IMR-90 (cell line): Measurements from ENCODE around the gene SNX6. TPM values are rescaled to one million over a fixed set of nuclear protein-coding genes. Genes with fewer than 3 reads are reported as not detected.

ENCODE experiments used
- ATAC-seq: fragments of 200-7000 bp; cut with Tn5 transposase; 2 replicates; pipeline ENCODE4 v1.9.1; 2020; ENCODE audit warnings: low read depth, mild to moderate bottlenecking, moderate library complexity
- BruUV-seq: library from RNA; stranded (reverse); fragments of 400-500 nt; replicated peaks from 2 replicates; lab custom pipeline; 2021; lab: Mats Ljungman, UMichigan
- CTCF ChIA-PET: fragments of 300-600 bp; formaldehyde crosslinking; extraction: SDS; loops from one replicate; lab custom pipeline; 2021; ENCODE audit warnings: antibody characterized with exemption; lab: Yijun Ruan, JAX
- POLR2A ChIA-PET: fragments of 300-600 bp; sonication (Branson Sonifier 250); formaldehyde crosslinking; loops from one replicate; lab custom pipeline; 2022; ENCODE audit warnings: antibody characterized with exemption; ENCODE audit not compliant: unreplicated experiment; lab: Charles Lee
- DNase-seq: peaks from one replicate; pipeline ENCODE4 v3.0.0; 2013
- H2AFZ ChIP-seq: replicated peaks from 2 replicates; pipeline ENCODE3; 2013; ENCODE audit warnings: low read length, mild to moderate bottlenecking; ENCODE audit not compliant: poor library complexity
- H2AK5ac ChIP-seq: 2 replicates; pipeline ENCODE4 v1.6.1; 2013; ENCODE audit warnings: low read depth, low read length, inconsistent platforms
- H2AK9ac ChIP-seq: replicated peaks from 2 replicates; pipeline ENCODE3; 2013; ENCODE audit warnings: mild to moderate bottlenecking, low read depth, low read length, moderate library complexity; ENCODE audit not compliant: poor library complexity
- H2BK120ac ChIP-seq: 2 replicates; pipeline ENCODE4 v1.6.1; 2013; ENCODE audit warnings: low read depth, low read length, inconsistent platforms
- H2BK15ac ChIP-seq: 3 replicates; pipeline ENCODE4 v1.6.1; 2013; ENCODE audit warnings: low read depth, low read length, inconsistent platforms
- H2BK20ac ChIP-seq: 2 replicates; pipeline ENCODE4 v1.6.1; 2013; ENCODE audit warnings: low read depth, mild to moderate bottlenecking, inconsistent platforms, low read length, moderate library complexity
- H2BK5ac ChIP-seq: 2 replicates; pipeline ENCODE4 v1.6.1; 2013; ENCODE audit warnings: mild to moderate bottlenecking, low read depth, low read length, inconsistent platforms; ENCODE audit not compliant: poor library complexity, severe bottlenecking
- H3K14ac ChIP-seq: replicated peaks from 2 replicates; pipeline ENCODE4 v1.6.1; 2013; ENCODE audit warnings: low read depth, low read length, inconsistent platforms
- H3K18ac ChIP-seq: 2 replicates; pipeline ENCODE4 v1.6.1; 2013; ENCODE audit warnings: low read depth, low read length, control low read depth
- H3K23ac ChIP-seq: 2 replicates; pipeline ENCODE4 v1.6.1; 2013; ENCODE audit warnings: low read depth, low read length, inconsistent platforms
- H3K27ac ChIP-seq: 2 replicates; pipeline ENCODE4 v1.5.1; 2013; ENCODE audit warnings: mild to moderate bottlenecking, control low read depth, low read length; ENCODE audit not compliant: insufficient read depth
- H3K27me3 ChIP-seq: 2 replicates; pipeline ENCODE4 v1.6.1; 2013; ENCODE audit warnings: low read length; ENCODE audit not compliant: control insufficient read depth, insufficient read depth
- H3K36me3 ChIP-seq: 2 replicates; pipeline ENCODE4 v1.6.1; 2013; ENCODE audit warnings: low read length, mixed read lengths; ENCODE audit not compliant: control insufficient read depth, insufficient read depth
- H3K4ac ChIP-seq: 2 replicates; pipeline ENCODE4 v1.6.1; 2013; ENCODE audit warnings: low read depth, low read length, inconsistent platforms
- H3K4me1 ChIP-seq: 2 replicates; pipeline ENCODE4 v1.6.1; 2013; ENCODE audit warnings: low read length, mixed read lengths; ENCODE audit not compliant: control insufficient read depth, insufficient read depth
- H3K4me2 ChIP-seq: 2 replicates; pipeline ENCODE4 v1.6.1; 2013; ENCODE audit warnings: low read depth, mild to moderate bottlenecking, control low read depth, low read length, moderate library complexity
- H3K4me3 ChIP-seq: 2 replicates; pipeline ENCODE4 v1.5.1; 2013; ENCODE audit warnings: low read depth, mild to moderate bottlenecking, control low read depth, low read length, moderate library complexity; ENCODE audit not compliant: insufficient read depth
- H3K56ac ChIP-seq: 2 replicates; pipeline ENCODE4 v1.6.1; 2013; ENCODE audit warnings: low read length, inconsistent platforms; ENCODE audit not compliant: insufficient read depth; ENCODE audit errors: extremely low read depth
- H3K79me1 ChIP-seq, 2 experiments: 2 replicates each; pipeline ENCODE4 v1.6.1; 2013; ENCODE audit warnings: low read length in 2 of 2, inconsistent platforms in 1 of 2, low read depth in 1 of 2
- H3K9ac ChIP-seq: 2 replicates; pipeline ENCODE4 v1.6.1; 2013; ENCODE audit warnings: low read depth, low read length, control low read depth
- H3K9me1 ChIP-seq: 2 replicates; pipeline ENCODE4 v1.6.1; 2013; ENCODE audit warnings: low read length, inconsistent platforms; ENCODE audit not compliant: insufficient read depth
- H3K9me3 ChIP-seq: 2 replicates; pipeline ENCODE4 v1.6.1; 2013; ENCODE audit warnings: low read length; ENCODE audit not compliant: control insufficient read depth, insufficient read depth
- H4K20me1 ChIP-seq: 2 replicates; pipeline ENCODE4 v1.6.1; 2013; ENCODE audit warnings: low read length, inconsistent platforms; ENCODE audit not compliant: insufficient read depth
- H4K5ac ChIP-seq: 2 replicates; pipeline ENCODE4 v1.6.1; 2013; ENCODE audit warnings: mild to moderate bottlenecking, low read depth, low read length, control low read depth
- H4K8ac ChIP-seq, 2 experiments: 2 replicates each; pipeline ENCODE4 v1.6.1; 2013; ENCODE audit warnings: low read depth in 2 of 2, low read length in 2 of 2, control low read depth in 1 of 2, inconsistent platforms in 1 of 2
- H4K91ac ChIP-seq: 2 replicates; pipeline ENCODE4 v1.6.1; 2013; ENCODE audit warnings: low read depth, low read length, inconsistent platforms; ENCODE audit not compliant: insufficient read depth
- CEBPB ChIP-seq: IDR thresholded peaks from 2 replicates; pipeline ENCODE4 v1.6.1; 2012; ENCODE audit warnings: low read depth, low read length, improper control_type of control experiment
- CHD1 ChIP-seq: IDR thresholded peaks from 2 replicates; pipeline ENCODE4 v1.6.1; 2012; ENCODE audit warnings: low read depth, low read length, improper control_type of control experiment
- WGBS, 2 experiments: methylation state at CpG; one replicate each; pipeline versions ENCODE4 v1.1.5 to v1.1.7; 2013; ENCODE audit warnings: missing lambda C conversion rate in 2 of 2; ENCODE audit not compliant: insufficient read length in 1 of 2; ENCODE audit errors: extremely low coverage in 2 of 2; 5-methylcytosine and 5-hydroxymethylcytosine counted together
- dilution Hi-C: fragments of 300-500 bp; cut with HindIII; formaldehyde crosslinking; loops from one replicate; pipeline ENCODE4 v1.14.3; 2018; ENCODE audit warnings: low sequenced_read_pairs; ENCODE audit not compliant: unreplicated experiment
- in situ Hi-C: fragments of 300-500 bp; cut with MboI; formaldehyde crosslinking; loops from 3 replicates; pipeline ENCODE4 v1.14.3; 2019; ENCODE audit warnings: low sequenced_read_pairs, inconsistent platforms, mixed read lengths
- intact Hi-C: fragments of 100-400 bp; cut with micrococcal nuclease; formaldehyde crosslinking; loops from 2 replicates; pipeline ENCODE4 v1.10.0; 2022
- polyA plus RNA-seq, 3 experiments: library from polyadenylated mRNA; depleted of rRNA; stranded (reverse); fragments of >200 nt; gene quantifications; 2 replicates each; pipeline ENCODE4 v1.2.3, GENCODE V29; 2012; ENCODE audit warnings: low replicate concordance in 1 of 3
- total RNA-seq: library from RNA; depleted of rRNA; stranded (reverse); fragments of >200 nt; gene quantifications from 2 replicates; pipeline ENCODE4 v1.2.3, GENCODE V29; 2012

SNX6 gene
- total and polyA plus RNA-seq, 2 of the 4 experiments (the other 2 are of a cell fraction) = 116 to 127 TPM

DNA sequence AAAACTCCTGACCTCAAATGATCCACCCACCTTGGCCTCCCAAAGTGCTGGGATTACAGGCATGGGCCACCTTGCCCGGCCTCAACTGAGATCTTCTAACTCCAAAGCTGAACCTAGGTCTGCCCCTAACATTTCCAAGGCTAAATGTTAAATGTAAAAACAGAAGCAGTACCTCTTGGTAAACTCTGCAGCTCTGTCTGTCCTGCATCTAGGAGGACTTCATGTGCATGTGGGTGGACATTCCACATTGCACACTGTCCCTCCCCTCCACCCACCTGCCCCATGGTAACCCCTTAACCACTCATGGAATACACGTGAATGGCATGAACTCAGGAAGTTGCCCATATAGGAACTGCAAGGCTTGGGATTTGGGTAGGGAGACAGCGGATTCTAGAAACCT is 33.1 kb downstream of the SNX6 start:
- ATAC-seq (no peak), DNase-seq (no peak)
- H3K4ac ChIP-seq = no peak overlapping the region
- no peak overlapping the region for H2BK5ac ChIP-seq
- no peak for TF ChIP-seq CEBPB
- no peak for TF ChIP-seq CHD1
- ChIA-PET CTCF (no interaction called here), POLR2A (no interaction called here)
- H3K18ac ChIP-seq = no peak overlapping the region
- no peak overlapping the region for H2BK120ac ChIP-seq
- intact Hi-C loops = loop anchor here (10.0 kb wide), 1 partner anchor 418 kb away; no protein-coding TSS in a partner anchor
- dilution Hi-C loops = no loop called here
- H2AFZ ChIP-seq = no peak overlapping the region
- in situ Hi-C loops = no loop called here
- no peak overlapping the region for H3K56ac ChIP-seq
- no peak overlapping the region for H2AK5ac ChIP-seq
- no TSS peak for BruUV-seq
- no CpG with 5 or more reads among the region's 3 CpGs for WGBS, 2 experiments
- no peaks in the 10 kb centered on the region for H3K9me3 ChIP-seq
- peaks cover 10% of the 10 kb centered on the region for H3K9me1 ChIP-seq
- H3K27ac ChIP-seq = no peak overlapping the region
- no peak overlapping the region for H2AK9ac ChIP-seq
- no peak overlapping the region for H3K23ac ChIP-seq
- peaks cover 60% of the 10 kb centered on the region for H3K36me3 ChIP-seq
- no peak overlapping the region for H2BK15ac ChIP-seq
- peaks cover 25 to 42% of the 10 kb centered on the region in 2 experiments for H3K79me1 ChIP-seq
- H2BK20ac ChIP-seq = no peak overlapping the region
- H4K8ac ChIP-seq = no peak overlapping the region
- H3K4me3 ChIP-seq = no peak overlapping the region
- H3K27me3 ChIP-seq = no peaks in the 10 kb centered on the region
- no peak overlapping the region for H3K4me2 ChIP-seq
- H3K4me1 ChIP-seq = no peaks in the 10 kb centered on the region
- H3K14ac ChIP-seq = no peak overlapping the region
- no peak overlapping the region for H4K91ac ChIP-seq
- H4K20me1 ChIP-seq = no peaks in the 10 kb centered on the region
- no peak overlapping the region for H4K5ac ChIP-seq
- H3K9ac ChIP-seq = no peak overlapping the region
